Right hindlimb (tissue), 1 donor: Measurements from ENCODE around the gene ZNF345.

Experiments used
- DNase-seq: peaks from one replicate; pipeline ENCODE4 v3.0.0-alpha.2; 2018

The ZNF345 gene

DNA sequence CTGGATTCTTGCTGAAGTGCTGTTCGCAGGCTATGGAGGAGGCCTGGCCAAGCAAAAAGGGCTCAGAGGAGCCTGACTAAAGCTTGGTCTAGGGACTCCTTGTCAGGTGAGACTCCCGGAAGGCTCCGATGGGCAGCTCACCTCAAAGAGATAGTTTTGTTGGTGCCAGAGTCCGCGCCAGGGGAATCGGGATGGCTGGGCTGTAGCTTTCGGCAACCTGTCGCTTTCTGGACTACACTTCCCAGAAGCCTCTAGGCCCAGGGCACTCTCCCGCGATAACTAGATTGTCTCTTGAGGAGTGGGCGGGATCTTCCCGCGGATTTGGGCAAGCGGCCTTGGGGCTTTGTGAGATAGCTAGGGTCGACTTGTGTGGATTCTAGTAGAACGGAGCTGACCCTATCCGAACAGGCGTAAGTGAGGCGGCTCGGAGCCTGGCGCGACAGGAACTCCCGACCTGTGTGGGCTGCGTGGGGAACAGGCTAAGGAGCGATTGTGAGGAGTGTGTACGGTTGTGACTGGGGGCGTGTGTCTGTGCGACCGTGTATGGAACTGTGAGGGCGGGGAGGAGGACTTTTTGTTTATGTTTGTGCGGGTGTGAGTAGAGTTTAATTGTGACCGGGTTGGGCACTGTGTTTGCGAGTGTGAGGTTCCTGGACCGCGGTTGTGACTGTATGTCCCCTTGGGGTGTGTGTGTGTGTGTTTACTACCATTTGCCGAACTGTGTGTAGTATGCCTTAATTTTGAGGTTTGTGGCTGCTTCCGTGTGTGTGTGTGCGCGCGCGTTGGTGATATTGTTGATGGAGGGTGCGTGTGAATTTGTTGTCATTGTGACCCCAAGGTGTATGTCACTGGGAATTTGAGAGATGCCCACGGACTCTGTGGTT is at the start of gene ZNF345:
TSS of gene ZNF345 (plus strand) at position 318 of the 884 bp plus-strand sequence. CDS start 25,955 bp downstream, outside the sequence.
- DNase-seq, result peak; percentile 95

DNA sequence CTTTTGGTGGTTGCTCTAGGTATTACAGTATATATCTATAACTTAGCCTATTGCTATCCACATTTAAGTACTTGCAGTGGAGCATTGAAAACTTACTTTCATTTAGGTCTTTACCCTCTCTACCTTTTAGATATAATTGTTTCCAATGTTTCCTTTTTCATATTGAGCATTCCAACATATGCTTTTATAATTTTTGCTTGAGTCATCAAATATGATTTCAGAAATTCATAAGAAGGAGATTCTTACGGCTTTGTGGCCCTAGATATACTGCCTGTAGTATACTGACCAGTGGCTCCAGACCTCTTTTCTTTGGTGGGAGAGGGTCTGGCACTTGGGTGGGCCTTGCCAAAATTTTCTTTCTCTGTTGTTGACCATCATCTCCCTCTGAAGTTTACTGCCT is 45.3 kb upstream of the ZNF345 start:
- DNase-seq, result no peak

DNA sequence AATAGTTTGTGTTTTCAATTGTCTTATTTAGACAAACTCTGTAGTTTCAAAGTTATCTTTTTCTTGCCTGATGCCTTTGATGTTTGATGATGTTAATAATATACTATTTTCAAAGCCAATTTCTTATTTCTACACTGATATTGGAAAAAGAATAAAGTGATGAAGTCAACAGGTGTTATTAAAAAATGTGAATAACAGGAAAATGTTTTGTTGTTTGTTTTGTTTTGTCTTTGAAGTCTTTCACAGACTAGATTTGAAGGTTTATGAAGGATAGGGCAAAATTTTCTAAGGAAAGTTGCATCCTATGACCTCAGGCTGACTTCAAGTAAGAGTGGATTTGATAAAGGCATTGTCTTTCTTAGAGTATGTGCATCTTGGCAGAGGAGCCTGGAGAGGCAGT is 43.6 kb upstream of the ZNF345 start:
- DNase-seq, result no peak

DNA sequence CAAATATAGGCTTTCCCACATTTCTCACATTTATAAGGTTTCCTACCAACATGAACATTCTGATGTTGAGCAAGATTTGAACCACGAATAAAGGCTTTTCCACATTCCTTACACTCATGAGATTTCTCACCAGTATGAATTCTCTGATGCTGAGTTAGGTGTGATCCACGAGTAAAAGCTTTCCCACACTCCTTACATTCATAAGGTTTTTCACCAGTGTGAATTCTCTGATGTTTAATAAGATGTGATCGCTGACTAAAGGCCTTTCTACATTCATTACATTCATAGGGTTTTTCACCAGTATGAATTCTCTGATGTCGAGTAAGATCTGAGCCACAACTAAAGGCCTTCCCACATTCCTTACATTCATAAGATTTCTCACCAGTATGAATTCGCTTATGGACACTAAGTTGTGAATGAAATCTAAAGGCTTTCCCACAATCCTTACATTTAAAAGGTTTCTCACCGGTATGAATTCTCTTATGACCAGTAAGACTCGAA is 31.5 kb upstream of the ZNF345 start:
- no peak for DNase-seq

DNA sequence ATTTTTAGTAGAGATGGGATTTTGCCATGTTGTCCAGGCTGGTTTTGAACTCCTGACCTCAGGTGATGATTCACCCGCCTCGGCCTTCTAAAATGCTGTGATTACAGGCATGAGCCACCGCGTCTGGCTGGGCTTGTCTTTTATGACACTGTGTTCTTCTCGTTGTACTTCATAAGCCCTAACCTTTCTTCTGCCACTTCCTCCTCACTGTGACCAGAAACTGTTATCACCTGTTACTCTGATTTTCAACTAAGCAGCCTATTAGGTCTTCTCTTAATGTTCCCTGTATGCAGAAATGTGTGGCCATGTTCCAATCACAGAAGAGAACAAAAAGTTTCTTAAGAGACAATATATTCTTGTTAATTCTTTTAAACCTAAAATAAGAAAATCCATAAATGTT is 28.9 kb upstream of the ZNF345 start:
- no peak for DNase-seq

DNA sequence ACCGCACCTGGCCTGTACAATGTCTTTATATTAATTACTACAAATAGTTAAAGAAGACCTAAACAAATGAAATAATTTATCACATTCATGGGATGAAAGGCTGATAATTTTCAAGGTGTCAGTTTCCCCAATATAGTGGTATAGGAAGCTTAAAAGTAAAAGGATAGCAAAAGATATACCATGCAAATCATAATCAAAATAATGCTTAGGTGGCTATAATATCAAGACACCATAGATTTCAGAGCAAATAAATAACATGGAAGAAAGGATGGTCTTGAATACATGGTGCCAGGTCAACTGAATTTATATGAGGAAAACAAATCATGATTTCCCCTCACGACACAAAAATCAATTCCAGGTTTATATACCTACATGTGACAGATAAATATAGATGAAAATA is 17.2 kb upstream of the ZNF345 start:
- DNase-seq, result no peak

DNA sequence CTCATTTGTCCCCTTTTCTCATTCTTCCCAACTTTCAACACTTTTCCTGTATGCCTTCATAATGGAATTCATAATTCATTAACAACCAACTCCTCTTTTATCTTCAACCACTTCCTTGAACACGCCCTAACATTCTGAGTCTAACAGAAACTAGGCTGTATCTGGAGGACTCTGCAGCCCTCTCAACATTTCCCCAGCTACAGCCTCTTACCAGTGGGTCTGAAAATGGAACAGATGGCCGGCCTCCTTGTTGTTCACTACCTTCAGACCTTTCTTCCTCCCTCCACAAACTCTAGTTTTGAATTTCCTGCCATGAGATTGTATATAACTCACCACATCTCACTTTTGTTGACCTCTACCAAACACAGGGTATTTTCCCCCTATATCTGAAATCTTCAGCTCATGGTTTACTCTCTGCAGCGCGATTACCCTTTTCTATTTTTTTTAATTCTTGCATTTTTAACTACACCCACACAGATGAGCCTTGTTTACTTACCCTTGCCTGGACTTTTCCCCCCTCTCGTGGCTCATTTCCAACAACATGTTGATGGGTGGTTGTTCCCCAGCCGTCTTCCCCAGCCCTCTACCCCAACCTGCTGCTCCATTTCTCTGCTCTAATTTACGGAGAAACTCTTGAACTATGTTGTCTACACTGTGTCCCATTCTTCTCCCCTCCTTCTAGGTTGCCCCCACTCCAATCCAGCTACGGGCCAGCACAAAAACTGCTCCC is 13.3 kb upstream of the ZNF345 start:
- DNase-seq, result no peak

DNA sequence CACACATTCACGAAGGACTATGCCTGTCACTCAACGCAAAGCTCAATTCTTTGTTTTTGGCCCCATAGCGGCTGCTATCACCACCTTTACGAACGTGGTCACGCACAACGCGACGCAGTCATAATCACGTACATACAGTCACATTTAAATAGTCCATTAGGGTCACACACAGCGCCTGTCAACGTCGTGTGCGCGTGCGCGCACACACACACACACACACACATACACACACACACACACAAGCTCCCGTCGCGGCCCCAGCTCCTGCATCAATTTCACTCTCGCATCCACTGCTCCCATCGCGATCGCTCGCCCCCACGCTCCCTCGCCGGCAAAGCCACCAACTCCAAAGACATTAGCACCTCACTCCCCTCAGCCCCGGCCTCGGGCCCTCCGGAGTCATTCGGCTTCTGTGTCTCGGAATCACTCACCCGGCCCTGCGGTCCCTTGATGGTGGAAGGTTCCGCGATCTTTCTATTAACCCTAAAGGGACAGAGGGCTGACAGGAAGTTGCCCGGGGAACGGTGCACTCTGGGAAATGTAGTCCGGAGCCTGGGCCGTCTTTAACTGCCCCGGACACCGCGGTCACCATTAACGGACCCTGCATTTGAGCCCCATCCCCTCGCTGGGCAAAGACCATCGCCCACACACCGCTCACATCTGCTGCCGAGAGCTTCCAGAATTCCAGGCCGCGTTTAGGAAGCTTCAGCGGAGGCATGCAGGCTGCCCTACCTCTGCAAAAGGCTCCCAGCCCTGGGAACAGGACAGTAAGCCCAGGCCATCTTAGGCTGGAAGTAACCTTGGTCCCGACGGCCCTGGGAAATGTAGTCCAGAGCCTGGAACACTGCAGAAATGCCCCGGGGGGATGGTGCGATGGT is 12.5 kb upstream of the ZNF345 start, which contains the start of gene ZNF790:
TSS of gene ZNF790 (minus strand) at position 482 of the 878 bp plus-strand sequence. CDS start 12,768 bp downstream, outside the sequence.
- DNase-seq, result peak; percentile 95

DNA sequence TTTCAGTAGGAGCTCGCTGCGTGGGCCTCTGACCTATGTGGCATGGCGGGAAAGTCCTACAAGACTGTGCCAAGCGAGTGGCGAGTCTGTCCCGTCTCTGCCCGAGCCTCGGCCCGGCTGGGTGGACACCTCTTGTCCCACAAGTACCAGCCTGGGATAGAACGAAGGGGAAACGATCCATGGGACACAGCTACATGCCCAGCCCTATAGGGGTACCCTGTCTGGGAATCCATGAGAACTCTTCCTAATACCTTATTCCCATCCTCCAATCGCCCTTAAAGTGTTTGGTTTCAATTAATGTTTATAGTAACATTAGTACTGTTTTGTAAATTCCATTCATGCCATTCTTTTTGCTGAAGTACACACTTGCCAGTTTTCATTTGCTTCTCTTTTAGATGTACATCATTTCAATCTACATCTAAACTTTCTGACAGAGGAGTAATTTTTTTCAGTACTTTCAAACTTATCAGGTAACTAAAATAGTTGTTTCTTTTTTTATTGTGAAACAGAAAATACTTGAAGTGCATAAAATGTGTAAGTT is 11.8 kb upstream of the ZNF345 start:
- DNase-seq, result no peak

DNA sequence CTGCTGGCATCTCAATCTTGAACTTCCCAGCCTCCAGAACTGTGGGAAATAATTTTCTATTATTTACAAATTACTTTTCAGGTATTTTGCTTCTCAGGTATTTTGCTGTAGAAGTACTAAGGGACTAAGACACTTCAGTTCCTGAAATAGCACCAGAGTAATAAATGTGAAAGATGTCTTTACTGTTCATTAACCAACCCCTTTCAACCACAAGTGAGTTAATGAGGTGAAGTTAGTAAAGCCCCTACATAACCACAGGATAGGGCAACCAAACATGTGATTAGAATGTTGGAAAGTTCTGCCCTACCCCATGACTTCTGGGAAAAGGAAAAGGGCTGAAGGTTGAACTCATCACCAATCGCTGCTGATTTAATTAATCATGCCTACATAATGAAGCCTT is 2.7 kb upstream of the ZNF345 start:
- no peak for DNase-seq

DNA sequence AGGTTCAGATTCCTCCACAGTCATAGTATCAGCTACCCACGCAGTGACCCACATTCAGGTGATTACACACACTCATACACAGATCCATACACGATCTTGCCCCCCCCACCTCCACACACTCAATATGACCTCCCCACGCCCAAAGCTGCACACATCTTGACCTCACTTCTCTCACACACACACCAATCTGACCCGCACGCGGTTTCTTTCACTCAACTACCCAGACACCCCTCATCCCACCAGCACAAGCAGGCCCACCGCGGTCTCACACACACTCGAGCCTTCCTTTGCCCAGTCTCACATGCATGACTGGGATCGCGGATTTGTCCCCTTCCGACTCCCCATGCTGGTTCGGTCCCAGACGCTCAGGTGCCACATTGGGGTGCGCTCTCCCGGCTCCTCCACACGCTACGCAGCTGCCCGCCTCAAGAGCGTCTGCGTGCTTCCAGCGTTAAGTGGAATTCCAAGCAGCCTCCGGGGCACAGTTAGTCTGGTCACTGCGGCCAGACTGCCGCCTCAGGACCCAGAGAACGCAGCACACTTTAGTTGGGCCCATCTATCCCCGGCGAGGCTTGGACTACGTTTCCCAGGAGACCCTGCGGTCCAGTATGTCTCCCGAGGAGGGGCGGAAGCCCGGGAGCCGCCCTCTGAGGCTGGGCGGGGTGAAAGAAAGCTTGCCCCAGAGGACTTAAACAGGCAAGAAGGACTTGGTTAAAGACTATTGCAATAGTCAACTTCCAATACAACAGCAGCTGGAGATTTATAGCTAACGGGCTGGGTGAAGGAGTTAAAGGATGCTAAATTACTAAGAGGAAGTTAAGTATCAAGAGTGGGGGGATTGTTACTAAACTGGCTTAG is 746 bp upstream of the ZNF345 start:
- peak; percentile 95 for DNase-seq

DNA sequence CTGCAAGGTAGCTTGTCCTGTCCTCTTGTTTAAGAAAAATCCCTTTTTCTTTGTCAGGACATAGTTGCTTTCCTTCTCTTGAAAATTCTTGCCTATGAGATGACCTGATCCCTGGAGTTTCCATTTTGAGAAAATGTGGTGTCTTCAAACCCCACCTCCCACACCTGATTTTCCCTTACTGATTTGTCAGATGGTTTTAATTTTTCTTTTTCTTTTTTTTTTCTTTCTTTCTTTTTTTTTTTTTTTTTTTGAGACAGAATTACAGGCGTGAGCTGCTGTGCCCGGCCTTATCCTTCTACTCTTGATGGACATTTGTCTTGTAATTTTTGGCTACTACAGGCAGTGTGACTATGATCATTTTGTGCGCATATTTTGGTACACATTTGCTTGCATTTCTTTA is 1.2 kb downstream of the ZNF345 start:
- DNase-seq, result no peak

DNA sequence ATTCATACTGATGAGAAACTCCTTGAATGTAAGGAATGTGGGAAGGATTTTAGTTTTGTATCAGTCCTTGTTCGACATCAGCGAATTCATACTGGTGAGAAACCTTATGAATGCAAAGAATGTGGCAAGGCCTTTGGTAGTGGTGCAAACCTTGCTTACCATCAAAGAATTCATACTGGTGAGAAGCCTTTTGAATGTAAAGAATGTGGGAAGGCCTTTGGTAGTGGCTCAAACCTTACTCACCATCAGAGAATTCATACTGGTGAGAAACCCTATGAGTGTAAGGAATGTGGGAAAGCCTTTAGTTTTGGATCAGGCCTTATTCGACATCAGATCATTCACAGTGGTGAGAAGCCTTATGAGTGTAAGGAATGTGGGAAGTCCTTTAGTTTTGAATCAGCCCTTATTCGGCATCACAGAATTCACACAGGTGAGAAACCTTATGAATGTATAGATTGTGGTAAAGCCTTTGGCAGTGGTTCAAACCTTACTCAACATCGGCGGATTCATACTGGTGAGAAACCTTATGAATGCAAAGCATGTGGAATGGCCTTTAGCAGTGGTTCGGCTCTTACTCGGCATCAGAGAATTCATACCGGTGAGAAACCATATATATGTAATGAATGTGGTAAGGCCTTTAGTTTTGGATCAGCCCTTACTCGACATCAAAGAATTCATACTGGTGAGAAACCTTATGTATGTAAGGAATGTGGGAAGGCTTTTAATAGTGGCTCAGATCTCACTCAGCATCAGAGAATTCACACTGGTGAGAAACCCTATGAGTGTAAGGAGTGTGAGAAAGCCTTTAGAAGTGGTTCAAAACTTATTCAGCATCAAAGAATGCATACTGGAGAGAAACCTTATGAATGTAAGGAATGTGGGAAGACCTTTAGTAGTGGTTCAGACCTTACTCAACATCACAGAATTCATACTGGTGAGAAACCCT is 26.6 kb downstream of the ZNF345 start:
- no peak for DNase-seq

DNA sequence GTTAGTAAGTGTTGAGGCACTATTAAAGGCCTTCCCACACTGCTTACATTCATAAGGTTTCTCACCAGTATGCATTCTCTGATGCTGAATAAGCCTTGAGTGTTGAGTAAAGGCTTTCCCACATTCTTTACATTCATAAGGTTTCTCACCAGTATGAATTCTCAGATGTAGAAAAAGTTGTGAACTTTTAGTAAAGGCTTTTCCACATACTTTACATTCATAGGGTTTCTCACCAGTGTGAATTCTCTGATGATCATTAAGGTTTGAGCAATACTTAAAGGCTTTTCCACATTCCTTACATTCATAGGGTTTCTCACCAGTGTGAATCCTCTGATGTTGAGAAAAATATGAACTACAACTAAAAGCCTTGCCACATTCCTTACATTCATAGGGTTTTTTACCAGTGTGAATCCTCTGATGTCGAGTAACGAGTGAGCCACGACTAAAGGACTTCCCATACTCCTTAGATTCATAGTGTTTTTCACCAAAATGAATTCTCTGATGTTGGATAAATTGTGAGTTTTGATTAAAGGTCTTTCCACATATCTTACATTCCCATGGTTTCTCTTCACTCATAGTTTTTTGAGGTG is 41.2 kb downstream of the ZNF345 start:
- DNase-seq, result no peak

DNA sequence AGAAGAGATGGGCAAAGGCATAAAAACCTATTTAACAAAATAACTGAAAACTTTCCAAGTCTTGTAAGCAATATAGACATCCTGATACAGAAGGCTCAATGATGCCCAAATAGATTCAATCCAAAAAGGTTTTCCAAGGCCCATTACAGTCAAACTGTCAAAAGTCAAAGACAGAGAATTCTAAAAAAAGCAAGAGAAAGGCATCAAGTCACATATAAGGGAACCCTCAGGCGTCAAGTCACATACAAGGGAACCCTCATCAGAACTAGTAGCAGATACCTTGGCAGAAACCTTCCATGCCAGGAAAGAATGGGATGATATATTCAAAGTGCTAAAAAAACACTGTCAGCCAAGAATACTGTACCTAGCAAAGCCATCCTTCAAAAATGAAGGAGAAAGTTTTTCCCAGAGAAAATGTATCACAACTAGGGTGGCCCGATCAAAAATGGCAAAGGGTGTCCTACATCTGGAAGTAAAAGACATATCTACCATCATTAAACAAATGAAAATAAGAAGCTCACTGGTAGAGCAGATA is 44.2 kb downstream of the ZNF345 start:
- no peak for DNase-seq

DNA sequence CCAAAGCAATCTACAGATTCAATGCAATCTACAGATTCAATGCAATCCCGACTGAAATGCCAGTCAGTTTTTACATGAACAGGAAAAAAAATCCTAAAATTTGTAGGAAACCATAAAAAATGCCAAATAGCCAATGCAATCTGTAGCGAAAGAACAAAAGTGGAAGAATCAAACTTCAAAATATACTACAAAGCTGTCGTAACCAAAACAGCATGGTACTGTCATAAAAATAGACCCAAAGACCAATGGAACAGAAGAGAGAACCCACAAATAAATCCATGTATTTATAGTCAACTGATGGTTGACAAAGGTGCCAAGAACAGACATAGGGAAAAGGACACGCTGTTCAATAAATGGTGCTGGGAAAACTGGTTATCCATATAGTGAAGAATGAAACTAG is 47.7 kb downstream of the ZNF345 start:
- DNase-seq, result no peak

DNA sequence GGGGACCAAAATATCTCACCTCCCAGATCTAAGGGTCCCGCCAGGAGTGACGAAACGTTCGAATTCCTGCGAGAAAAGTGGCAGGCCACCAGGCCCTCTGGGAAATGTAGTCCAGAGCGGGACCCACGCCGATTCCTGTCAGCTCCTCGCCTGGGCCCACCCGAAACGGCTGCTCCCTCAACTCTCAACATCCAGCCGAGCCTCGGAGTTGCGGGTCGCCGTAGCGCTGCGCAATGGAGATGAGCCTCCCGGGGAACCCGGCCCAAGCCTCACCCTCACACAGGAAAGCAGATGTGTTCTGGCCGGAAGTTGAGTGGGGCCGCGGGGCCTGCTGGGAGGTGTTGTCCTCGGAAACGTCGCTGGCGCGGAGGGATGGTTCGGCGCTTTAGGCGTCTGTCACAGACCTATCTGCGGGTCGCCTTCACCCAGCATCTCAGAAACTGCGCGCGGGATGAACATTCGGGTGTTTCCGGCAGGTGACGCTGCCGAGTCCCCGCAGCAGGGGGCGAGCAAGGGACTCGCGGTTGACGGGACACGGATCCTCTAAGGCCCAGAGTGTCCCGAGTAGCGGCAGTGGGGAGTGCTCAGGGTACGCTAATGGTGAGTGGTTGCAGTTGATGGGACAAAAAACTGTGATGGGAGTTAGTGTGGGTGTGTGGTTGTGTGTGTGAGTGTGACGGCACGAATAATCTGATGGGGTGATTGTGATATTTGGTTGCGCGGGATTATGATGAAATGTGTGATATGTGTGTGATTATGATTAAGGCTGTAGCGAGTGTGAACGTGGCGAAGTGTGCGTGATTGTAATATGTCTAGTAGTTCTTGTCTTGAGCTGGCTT is 65.5 kb downstream of the ZNF345 start, which contains the start of the genes ZNF568 and ZNF829:
TSS of gene ZNF568 (plus strand) at position 341 of the 839 bp plus-strand sequence. CDS start 6,439 bp downstream, outside the sequence.
TSS of gene ZNF829 (minus strand) at position 300 of the 839 bp plus-strand sequence. CDS start 1,124 bp downstream, outside the sequence.
- peak; percentile 95 for DNase-seq

DNA sequence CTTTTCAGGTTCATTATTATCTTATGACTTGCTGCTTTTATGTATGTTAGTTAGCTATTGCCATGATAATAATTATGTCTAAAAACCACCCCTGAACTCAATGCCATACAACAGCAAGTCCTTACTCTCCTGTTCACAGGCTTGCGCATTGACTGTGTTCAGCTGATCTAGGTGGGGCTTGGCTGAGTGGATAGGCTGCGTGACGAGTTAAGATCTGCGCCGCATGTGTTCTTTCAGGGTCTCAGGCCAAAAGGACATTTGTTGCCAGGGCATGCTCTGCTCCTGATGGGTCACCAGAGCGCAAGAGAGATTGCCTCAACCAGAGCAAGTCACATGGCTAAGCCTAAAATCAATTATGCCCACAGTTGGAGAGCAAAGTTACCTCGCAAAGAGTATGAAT is 66.3 kb downstream of the ZNF345 start:
- DNase-seq, result peak; percentile 40
